Measurements from ENCODE around the gene UGT1A9. TPM values are rescaled to one million over a fixed set of nuclear protein-coding genes. Genes with fewer than 3 reads are reported as not detected.

Gene UGT1A9
- total RNA-seq, 2 donors from 2014 or later: 2.0 to 2.3 TPM

GRCh38 chr2:233766416-233766815 lies 94.7 kb downstream of the UGT1A9 start:
- no peaks in the 10 kb centered on the region for H3K27me3 ChIP-seq
- no peak overlapping the region for H3K9ac ChIP-seq (ENCODE audit: low read depth in 2 of 2, low read length in 2 of 2)
- no peak overlapping the region for H3K4me3 ChIP-seq
- no peaks in the 10 kb centered on the region for H3K36me3 ChIP-seq
- DNase-seq: peak; percentile 31
- intact Hi-C loops (cut with DNase I): no loop called here
- H3K4me1 ChIP-seq: no peaks in the 10 kb centered on the region
- H3K27ac ChIP-seq: no peak overlapping the region
- TF ChIP-seq CTCF (IDR thresholded peaks at IDR 0.05): no peak
- no peaks in the 10 kb centered on the region for H3K9me3 ChIP-seq

DNA sequence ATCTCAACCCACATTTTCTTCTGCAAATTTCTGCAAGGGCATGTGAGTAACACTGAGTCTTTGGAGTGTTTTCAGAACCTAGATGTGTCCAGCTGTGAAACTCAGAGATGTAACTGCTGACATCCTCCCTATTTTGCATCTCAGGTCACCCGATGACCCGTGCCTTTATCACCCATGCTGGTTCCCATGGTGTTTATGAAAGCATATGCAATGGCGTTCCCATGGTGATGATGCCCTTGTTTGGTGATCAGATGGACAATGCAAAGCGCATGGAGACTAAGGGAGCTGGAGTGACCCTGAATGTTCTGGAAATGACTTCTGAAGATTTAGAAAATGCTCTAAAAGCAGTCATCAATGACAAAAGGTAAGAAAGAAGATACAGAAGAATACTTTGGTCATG lies 96.4 kb downstream of the UGT1A9 start:
- Histone ChIP-seq H3K27me3 (no peaks in the 10 kb centered on the region), H3K4me1 (no peaks in the 10 kb centered on the region), H3K9me3 (no peaks in the 10 kb centered on the region), H3K27ac (no peak overlapping the region), H3K9ac (ENCODE audit: low read depth in 2 of 2, low read length in 2 of 2) (no peak overlapping the region), H3K36me3 (no peaks in the 10 kb centered on the region), H3K4me3 (no peak overlapping the region)
- TF ChIP-seq CTCF (IDR thresholded peaks at IDR 0.05): no peak
- DNase-seq: no peak
- intact Hi-C loops (cut with DNase I): no loop called here

GRCh38 chr2:233769260-233769659 lies 97.6 kb downstream of the UGT1A9 start:
- H3K27me3 ChIP-seq: no peaks in the 10 kb centered on the region
- no peak overlapping the region for H3K4me3 ChIP-seq
- H3K36me3 ChIP-seq: no peaks in the 10 kb centered on the region
- no peak overlapping the region for H3K27ac ChIP-seq
- no peak overlapping the region for H3K9ac ChIP-seq (ENCODE audit: low read depth in 2 of 2, low read length in 2 of 2)
- no peaks in the 10 kb centered on the region for H3K9me3 ChIP-seq
- no peaks in the 10 kb centered on the region for H3K4me1 ChIP-seq
- TF ChIP-seq CTCF (IDR thresholded peaks at IDR 0.05): no peak
- no peak for DNase-seq
- intact Hi-C loops (cut with DNase I): no loop called here

DNA sequence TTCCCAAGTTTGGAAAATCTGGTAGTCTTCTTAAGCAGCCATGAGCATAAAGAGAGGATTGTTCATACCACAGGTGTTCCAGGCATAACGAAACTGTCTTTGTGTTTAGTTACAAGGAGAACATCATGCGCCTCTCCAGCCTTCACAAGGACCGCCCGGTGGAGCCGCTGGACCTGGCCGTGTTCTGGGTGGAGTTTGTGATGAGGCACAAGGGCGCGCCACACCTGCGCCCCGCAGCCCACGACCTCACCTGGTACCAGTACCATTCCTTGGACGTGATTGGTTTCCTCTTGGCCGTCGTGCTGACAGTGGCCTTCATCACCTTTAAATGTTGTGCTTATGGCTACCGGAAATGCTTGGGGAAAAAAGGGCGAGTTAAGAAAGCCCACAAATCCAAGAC lies 100.5 kb downstream of the UGT1A9 start:
- TF ChIP-seq CTCF (IDR thresholded peaks at IDR 0.05): no peak
- intact Hi-C loops (cut with DNase I): no loop called here

DNA sequence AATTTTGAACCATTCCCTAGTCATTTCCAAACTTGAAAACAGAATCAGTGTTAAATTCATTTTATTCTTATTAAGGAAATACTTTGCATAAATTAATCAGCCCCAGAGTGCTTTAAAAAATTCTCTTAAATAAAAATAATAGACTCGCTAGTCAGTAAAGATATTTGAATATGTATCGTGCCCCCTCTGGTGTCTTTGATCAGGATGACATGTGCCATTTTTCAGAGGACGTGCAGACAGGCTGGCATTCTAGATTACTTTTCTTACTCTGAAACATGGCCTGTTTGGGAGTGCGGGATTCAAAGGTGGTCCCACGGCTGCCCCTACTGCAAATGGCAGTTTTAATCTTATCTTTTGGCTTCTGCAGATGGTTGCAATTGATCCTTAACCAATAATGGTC lies 100.9 kb downstream of the UGT1A9 start:
- Histone ChIP-seq H3K27me3 (no peaks in the 10 kb centered on the region), H3K9ac (ENCODE audit: low read depth in 2 of 2, low read length in 2 of 2) (no peak overlapping the region), H3K4me3 (no peak overlapping the region), H3K4me1 (no peaks in the 10 kb centered on the region), H3K27ac (no peak overlapping the region), H3K9me3 (no peaks in the 10 kb centered on the region), H3K36me3 (no peaks in the 10 kb centered on the region)
- no peak for DNase-seq
- no peak for TF ChIP-seq CTCF (IDR thresholded peaks at IDR 0.05)
- intact Hi-C loops (cut with DNase I): no loop called here

More for the DNA sequence above, 100.5 kb downstream of the UGT1A9 start:
- H3K9me3 ChIP-seq: no peaks in the 10 kb centered on the region
- no peaks in the 10 kb centered on the region for H3K27me3 ChIP-seq
- H3K27ac ChIP-seq: no peak overlapping the region
- no peak for DNase-seq
- no peaks in the 10 kb centered on the region for H3K36me3 ChIP-seq
- no peaks in the 10 kb centered on the region for H3K4me1 ChIP-seq
- H3K9ac ChIP-seq (ENCODE audit: low read depth in 2 of 2, low read length in 2 of 2): no peak overlapping the region
- H3K4me3 ChIP-seq: no peak overlapping the region

DNA sequence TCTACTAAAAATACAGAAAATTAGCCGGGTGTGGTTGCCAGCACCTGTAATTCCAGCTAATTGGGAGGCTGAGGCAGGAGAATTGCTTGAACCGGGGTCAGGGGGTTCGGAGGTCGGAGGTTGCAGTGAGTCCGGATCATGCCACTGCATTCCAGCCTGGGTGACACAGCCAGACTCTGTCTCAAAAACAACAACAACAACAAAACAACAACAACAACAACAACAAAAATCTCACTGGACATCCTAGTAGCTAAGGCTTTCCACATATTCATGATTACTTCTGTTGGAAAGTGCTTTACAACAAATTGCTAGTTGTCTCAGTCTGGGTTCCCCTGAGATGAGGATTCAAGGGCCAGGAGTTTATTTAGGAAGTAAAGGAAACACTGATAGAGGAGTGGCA lies 102.2 kb downstream of the UGT1A9 start:
- no peaks in the 10 kb centered on the region for H3K9me3 ChIP-seq
- intact Hi-C loops (cut with DNase I): no loop called here
- DNase-seq: no peak
- no peaks in the 10 kb centered on the region for H3K4me1 ChIP-seq
- TF ChIP-seq CTCF (IDR thresholded peaks at IDR 0.05): no peak
- no peak overlapping the region for H3K27ac ChIP-seq
- no peak overlapping the region for H3K4me3 ChIP-seq
- H3K36me3 ChIP-seq: no peaks in the 10 kb centered on the region
- H3K27me3 ChIP-seq: no peaks in the 10 kb centered on the region
- H3K9ac ChIP-seq (ENCODE audit: low read depth in 2 of 2, low read length in 2 of 2): no peak overlapping the region

Data from colonic mucosa (tissue), 4 donors.